Measurements from ENCODE around the gene CFAP99. TPM values are rescaled to one million over a fixed set of nuclear protein-coding genes. Genes with fewer than 3 reads are reported as not detected.

The CFAP99 gene
- total and polyA plus RNA-seq, 2 donors (not counting 1 experiment from before 2014, with no cell fraction given), result not detected

- TF ChIP-seq EZH2 (IDR thresholded peaks at IDR 0.05; ENCODE audit: borderline replicate concordance, insufficient read depth, low read depth, low read length, poor library complexity, severe bottlenecking) (no peak), CTCF (IDR thresholded peaks at IDR 0.05) (no peak)
- no peak overlapping the region for H3K4me2 ChIP-seq (replicated peaks; ENCODE audit: low read depth, low read length, poor library complexity, severe bottlenecking)
- H3K36me3 ChIP-seq (replicated peaks in 1 of 2; ENCODE audit: control extremely low read depth in 1 of 2, control insufficient read depth in 1 of 2, extremely low read depth in 1 of 2, insufficient read depth in 2 of 2, low read length in 1 of 2), result no peaks in the 10 kb centered on the region
- H3K27me3 ChIP-seq (replicated peaks in 1 of 4; ENCODE audit: control extremely low read depth in 1 of 4, control insufficient read depth in 3 of 4, insufficient read depth in 4 of 4, low read length in 3 of 4), result peaks cover 0 to 21% (median 3%) of the 10 kb centered on the region in 4 experiments
- ATAC-seq (ENCODE audit: low read depth) (no peak), DNase-seq (no peak)
- H3K4me1 Mint-ChIP-seq, result peaks cover 6% of the 10 kb centered on the region
- peaks cover 3 to 8% of the 10 kb centered on the region in 2 donors for H3K4me1 ChIP-seq (ENCODE audit: control insufficient read depth in 2 of 2, insufficient read depth in 2 of 2, low read length in 2 of 2)
- WGBS (ENCODE audit: insufficient coverage), result 81% methylated on average over 7 of the region's 7 CpGs
- no peak overlapping the region for H3K27ac ChIP-seq (ENCODE audit: low read length in 2 of 2)
- H3K4me3 Mint-ChIP-seq, result no peak overlapping the region
- H3K9ac ChIP-seq (ENCODE audit: low read length), result no peak overlapping the region
- H2AFZ ChIP-seq (ENCODE audit: insufficient read depth, low read depth, low read length, poor library complexity, severe bottlenecking), result no peak overlapping the region
- ChIA-PET CTCF (no interaction called here), POLR2A (interaction anchor here (0.7 to 1.5 kb wide), 3 partner anchors 9 to 127 kb away, joined by 3 read pairs; no protein-coding TSS in a partner anchor)
- peaks cover 14% of the 10 kb centered on the region for H3K27me3 Mint-ChIP-seq
- H4K20me1 ChIP-seq (ENCODE audit: control insufficient read depth, insufficient read depth, low read length, poor library complexity, severe bottlenecking), result no peaks in the 10 kb centered on the region
- no peak overlapping the region for H3K4me3 ChIP-seq (ENCODE audit: control extremely low read depth in 1 of 5, extremely low read depth in 1 of 5, insufficient read depth in 1 of 5, low read depth in 2 of 5, low read length in 4 of 5)
- no peaks in the 10 kb centered on the region for H3K79me2 ChIP-seq (ENCODE audit: control insufficient read depth, insufficient read depth, low read length)
- intact Hi-C loops (cut with micrococcal nuclease), result no loop called here
- H3K9me3 Mint-ChIP-seq (ENCODE audit: insufficient read depth), result no peaks in the 10 kb centered on the region
- H3K27ac Mint-ChIP-seq, result no peak overlapping the region
- H3K9me3 ChIP-seq (ENCODE audit: control extremely low read depth in 1 of 3, control insufficient read depth in 2 of 3, insufficient read depth in 1 of 3, low read length in 2 of 3), result peaks cover 0 to 5% (median 0%) of the 10 kb centered on the region in 3 donors
These were observed 11.8 kb upstream of the CFAP99 start for GRCh38 chr4:2406920-2407319.

DNA sequence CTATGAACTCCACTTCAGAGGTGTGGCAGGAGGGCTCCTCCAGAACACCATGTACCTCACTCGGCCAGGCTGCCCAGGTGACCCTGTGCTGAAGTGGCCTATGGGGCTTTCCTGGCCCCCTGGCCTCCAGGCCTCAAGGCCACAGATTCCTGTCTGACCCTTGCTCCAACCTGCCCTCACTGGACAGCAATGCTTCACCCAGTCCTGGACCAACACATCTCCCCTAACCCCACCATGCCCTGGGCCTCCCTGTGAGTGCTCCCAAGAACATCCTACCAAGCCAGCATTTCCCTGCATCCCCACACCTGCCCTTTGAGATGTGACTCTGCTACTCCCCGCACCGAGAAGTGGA is 10.8 kb upstream of the CFAP99 start:
- Histone ChIP-seq H3K79me2 (ENCODE audit: control insufficient read depth, insufficient read depth, low read length) (no peaks in the 10 kb centered on the region), H4K20me1 (ENCODE audit: control insufficient read depth, insufficient read depth, low read length, poor library complexity, severe bottlenecking) (no peaks in the 10 kb centered on the region), H2AFZ (ENCODE audit: insufficient read depth, low read depth, low read length, poor library complexity, severe bottlenecking) (no peak overlapping the region), H3K4me2 (replicated peaks; ENCODE audit: low read depth, low read length, poor library complexity, severe bottlenecking) (no peak overlapping the region), H3K9ac (ENCODE audit: low read length) (no peak overlapping the region), H3K4me1 (ENCODE audit: control insufficient read depth in 2 of 2, insufficient read depth in 2 of 2, low read length in 2 of 2) (peaks cover 9 to 11% of the 10 kb centered on the region in 2 donors), H3K27ac (ENCODE audit: low read length in 2 of 2) (no peak overlapping the region), H3K36me3 (replicated peaks in 1 of 2; ENCODE audit: control extremely low read depth in 1 of 2, control insufficient read depth in 1 of 2, extremely low read depth in 1 of 2, insufficient read depth in 2 of 2, low read length in 1 of 2) (no peaks in the 10 kb centered on the region), H3K27me3 (replicated peaks in 1 of 4; ENCODE audit: control extremely low read depth in 1 of 4, control insufficient read depth in 3 of 4, insufficient read depth in 4 of 4, low read length in 3 of 4) (peaks cover 0 to 21% (median 3%) of the 10 kb centered on the region in 4 experiments), H3K9me3 (ENCODE audit: control extremely low read depth in 1 of 3, control insufficient read depth in 2 of 3, insufficient read depth in 1 of 3, low read length in 2 of 3) (peaks cover 0 to 5% (median 0%) of the 10 kb centered on the region in 3 donors), H3K4me3 (ENCODE audit: control extremely low read depth in 1 of 5, extremely low read depth in 1 of 5, insufficient read depth in 1 of 5, low read depth in 2 of 5, low read length in 4 of 5) (no peak overlapping the region)
- WGBS (ENCODE audit: insufficient coverage), result 93% methylated on average over 1 of the region's 3 CpGs
- no peak for DNase-seq
- Mint-ChIP-seq H3K9me3 (ENCODE audit: insufficient read depth) (no peaks in the 10 kb centered on the region), H3K27ac (no peak overlapping the region), H3K27me3 (peaks cover 7% of the 10 kb centered on the region), H3K4me1 (peaks cover 9% of the 10 kb centered on the region), H3K4me3 (no peak overlapping the region)
- CTCF ChIA-PET, result no interaction called here
- intact Hi-C loops (cut with micrococcal nuclease), result no loop called here
- no peak for TF ChIP-seq CTCF (IDR thresholded peaks at IDR 0.05)
- no peak for TF ChIP-seq EZH2 (IDR thresholded peaks at IDR 0.05; ENCODE audit: borderline replicate concordance, insufficient read depth, low read depth, low read length, poor library complexity, severe bottlenecking)
- no peak for ATAC-seq (ENCODE audit: low read depth)
- POLR2A ChIA-PET, result no interaction called here

Data from B cell (primary cell).